HEK293 (cell line): ENCODE data around the gene NOXO1.

Experiments used
- BCL11A ChIP-seq: fragments of 450-650 bp; formaldehyde crosslinking; IDR thresholded peaks from 2 replicates; pipeline ENCODE4 v1.5.1; 2016; ENCODE audit warnings: low read depth, missing biosample characterization, missing genetic modification characterization
- HOXD13 ChIP-seq: sonication (generic); formaldehyde crosslinking; IDR thresholded peaks from 2 replicates; pipeline ENCODE4 v1.8.0; 2022; ENCODE audit warnings: missing genetic modification reagents, borderline replicate concordance
- SP7 ChIP-seq: fragments of 450-650 bp; formaldehyde crosslinking; IDR thresholded peaks from 2 replicates; pipeline ENCODE4 v1.5.1; 2016; ENCODE audit warnings: missing biosample characterization, missing genetic modification characterization
- TCF7L2 ChIP-seq: IDR thresholded peaks from 2 replicates; pipeline ENCODE4 v1.6.1; 2011; ENCODE audit warnings: low read depth, mild to moderate bottlenecking, inconsistent platforms, low read length, moderate library complexity, borderline replicate concordance
- ZFP69B ChIP-seq: fragments of 450-650 bp; formaldehyde crosslinking; IDR thresholded peaks from 2 replicates; pipeline ENCODE4 v1.5.1; 2016; ENCODE audit warnings: missing biosample characterization, missing genetic modification characterization
- ZNF138 ChIP-seq: fragments of 450-650 bp; formaldehyde crosslinking; IDR thresholded peaks from 2 replicates; pipeline ENCODE4 v1.5.1; 2016; ENCODE audit warnings: missing biosample characterization, missing genetic modification characterization, borderline replicate concordance
- ZNF16 ChIP-seq: fragments of 450-650 bp; formaldehyde crosslinking; IDR thresholded peaks from 2 replicates; pipeline ENCODE4 v1.5.1; 2016; ENCODE audit warnings: low read depth, missing biosample characterization, missing genetic modification characterization
- ZNF174 ChIP-seq: fragments of 450-650 bp; formaldehyde crosslinking; IDR thresholded peaks from 2 replicates; pipeline ENCODE4 v1.5.0; 2017; ENCODE audit warnings: missing biosample characterization, mild to moderate bottlenecking, missing genetic modification characterization
- ZNF175 ChIP-seq: fragments of 450-650 bp; formaldehyde crosslinking; IDR thresholded peaks from 2 replicates; pipeline ENCODE4 v1.5.1; 2016; ENCODE audit warnings: missing biosample characterization, missing genetic modification characterization
- ZNF24 ChIP-seq: fragments of 450-650 bp; formaldehyde crosslinking; IDR thresholded peaks from 2 replicates; pipeline ENCODE4 v1.5.1; 2016; ENCODE audit warnings: missing biosample characterization, missing genetic modification characterization
- ZNF335 ChIP-seq: fragments of 450-650 bp; formaldehyde crosslinking; conservative IDR thresholded peaks from 2 replicates; pipeline ENCODE4 v1.5.1; 2016; ENCODE audit warnings: missing biosample characterization, missing genetic modification characterization
- ZNF501 ChIP-seq: fragments of 450-650 bp; formaldehyde crosslinking; IDR thresholded peaks from 2 replicates; pipeline ENCODE4 v1.5.1; 2016; ENCODE audit warnings: missing biosample characterization, missing genetic modification characterization
- ZNF544 ChIP-seq: fragments of 450-650 bp; formaldehyde crosslinking; IDR thresholded peaks from 2 replicates; pipeline ENCODE4 v1.5.0; 2017; ENCODE audit warnings: missing biosample characterization, missing genetic modification characterization
- ZNF701 ChIP-seq: fragments of 450-650 bp; formaldehyde crosslinking; IDR thresholded peaks from 2 replicates; pipeline ENCODE4 v1.5.1; 2016; ENCODE audit warnings: missing biosample characterization, missing genetic modification characterization
- ZSCAN23 ChIP-seq: fragments of 450-650 bp; formaldehyde crosslinking; IDR thresholded peaks from 2 replicates; pipeline ENCODE4 v1.5.1; 2016; ENCODE audit warnings: missing biosample characterization, missing genetic modification characterization
- TF ChIP-seq, protein P1 (sequence below): fragments of 450-650 bp; formaldehyde crosslinking; IDR thresholded peaks from 2 replicates; pipeline ENCODE4 v1.5.1; 2017; ENCODE audit warnings: missing biosample characterization, missing genetic modification characterization
- TF ChIP-seq, protein P2 (sequence below): sonication (generic); formaldehyde crosslinking; IDR thresholded peaks from 2 replicates; pipeline ENCODE4 v1.8.1; 2022; ENCODE audit warnings: mild to moderate bottlenecking, moderate library complexity, missing genetic modification reagents
- TF ChIP-seq, protein P3 (sequence below): fragments of 450-650 bp; formaldehyde crosslinking; IDR thresholded peaks from 2 replicates; pipeline ENCODE4 v1.5.1; 2016; ENCODE audit warnings: missing biosample characterization, missing genetic modification characterization
- TF ChIP-seq, protein P4 (sequence below): fragments of 450-650 bp; formaldehyde crosslinking; IDR thresholded peaks from 2 replicates; pipeline ENCODE4 v1.5.1; 2017; ENCODE audit warnings: missing biosample characterization, missing genetic modification characterization
- TF ChIP-seq, protein P5 (sequence below): fragments of 450-650 bp; formaldehyde crosslinking; IDR thresholded peaks from 2 replicates; pipeline ENCODE4 v1.5.1; 2016; ENCODE audit warnings: missing biosample characterization, missing genetic modification characterization

The NOXO1 gene

DNA sequence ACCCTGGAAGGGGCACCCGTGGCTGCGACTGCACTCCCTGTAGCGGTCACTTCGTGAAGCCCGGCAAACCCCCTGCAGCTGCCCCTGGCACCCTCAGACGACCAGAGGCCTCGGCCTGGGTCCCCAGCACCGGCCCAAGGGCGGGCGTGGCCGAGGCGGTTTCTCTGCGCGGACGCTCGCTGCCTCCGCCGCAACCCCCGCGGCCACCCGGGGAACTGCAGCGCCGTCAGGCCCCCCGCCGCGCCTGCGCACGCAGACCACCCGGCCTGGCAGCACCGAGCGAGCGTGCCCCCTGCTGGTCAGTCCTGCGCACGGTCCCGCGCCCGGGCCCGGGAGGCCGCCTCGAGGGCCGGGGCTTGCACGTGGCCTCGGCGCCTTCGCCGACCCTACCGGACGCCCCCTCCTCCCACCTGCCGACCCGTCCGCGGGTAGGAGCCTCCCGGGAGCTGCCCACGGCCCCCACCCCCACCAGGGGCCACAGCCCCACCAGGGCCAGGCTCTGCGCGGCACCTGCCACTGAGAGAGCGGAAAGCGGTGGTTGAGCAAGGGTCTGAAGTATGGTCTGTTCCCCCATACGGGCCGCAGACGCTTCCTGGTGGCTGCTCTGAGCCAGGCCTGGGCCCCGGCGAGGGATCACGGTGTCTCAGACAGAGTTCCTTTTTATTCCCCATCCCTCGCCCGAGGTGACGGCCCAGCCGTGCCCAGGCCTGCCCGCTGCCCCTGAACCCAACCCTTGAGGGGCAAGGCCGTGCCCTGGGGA is 51.5 kb downstream of the NOXO1 start (continued):
- TF ChIP-seq ZNF24 (no peak), ZNF175 (no peak), ZNF335 (no peak), HOXD13 (CRISPR knock-in tag) (no peak), ZNF501 (no peak), ZNF701 (no peak), ZNF138 (tag by site-specific recombination) (no peak), ZNF16 (tag by site-specific recombination) (no peak), SP7 (no peak), ZSCAN23 (tag by site-specific recombination) (no peak), ZFP69B (tag by site-specific recombination) (no peak), TCF7L2 (no peak), ZNF174 (tag by site-specific recombination) (no peak), BCL11A (tag by site-specific recombination) (no peak), ZNF544 (tag by site-specific recombination) (no peak)
- TF ChIP-seq, protein P1, sequence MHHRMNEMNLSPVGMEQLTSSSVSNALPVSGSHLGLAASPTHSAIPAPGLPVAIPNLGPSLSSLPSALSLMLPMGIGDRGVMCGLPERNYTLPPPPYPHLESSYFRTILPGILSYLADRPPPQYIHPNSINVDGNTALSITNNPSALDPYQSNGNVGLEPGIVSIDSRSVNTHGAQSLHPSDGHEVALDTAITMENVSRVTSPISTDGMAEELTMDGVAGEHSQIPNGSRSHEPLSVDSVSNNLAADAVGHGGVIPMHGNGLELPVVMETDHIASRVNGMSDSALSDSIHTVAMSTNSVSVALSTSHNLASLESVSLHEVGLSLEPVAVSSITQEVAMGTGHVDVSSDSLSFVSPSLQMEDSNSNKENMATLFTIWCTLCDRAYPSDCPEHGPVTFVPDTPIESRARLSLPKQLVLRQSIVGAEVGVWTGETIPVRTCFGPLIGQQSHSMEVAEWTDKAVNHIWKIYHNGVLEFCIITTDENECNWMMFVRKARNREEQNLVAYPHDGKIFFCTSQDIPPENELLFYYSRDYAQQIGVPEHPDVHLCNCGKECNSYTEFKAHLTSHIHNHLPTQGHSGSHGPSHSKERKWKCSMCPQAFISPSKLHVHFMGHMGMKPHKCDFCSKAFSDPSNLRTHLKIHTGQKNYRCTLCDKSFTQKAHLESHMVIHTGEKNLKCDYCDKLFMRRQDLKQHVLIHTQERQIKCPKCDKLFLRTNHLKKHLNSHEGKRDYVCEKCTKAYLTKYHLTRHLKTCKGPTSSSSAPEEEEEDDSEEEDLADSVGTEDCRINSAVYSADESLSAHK (tag by site-specific recombination) = no peak
- TF ChIP-seq, protein P2, sequence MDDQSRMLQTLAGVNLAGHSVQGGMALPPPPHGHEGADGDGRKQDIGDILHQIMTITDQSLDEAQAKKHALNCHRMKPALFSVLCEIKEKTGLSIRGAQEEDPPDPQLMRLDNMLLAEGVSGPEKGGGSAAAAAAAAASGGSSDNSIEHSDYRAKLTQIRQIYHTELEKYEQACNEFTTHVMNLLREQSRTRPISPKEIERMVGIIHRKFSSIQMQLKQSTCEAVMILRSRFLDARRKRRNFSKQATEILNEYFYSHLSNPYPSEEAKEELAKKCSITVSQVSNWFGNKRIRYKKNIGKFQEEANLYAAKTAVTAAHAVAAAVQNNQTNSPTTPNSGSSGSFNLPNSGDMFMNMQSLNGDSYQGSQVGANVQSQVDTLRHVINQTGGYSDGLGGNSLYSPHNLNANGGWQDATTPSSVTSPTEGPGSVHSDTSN (CRISPR knock-in tag) = peak; percentile 95
- TF ChIP-seq, protein P3, sequence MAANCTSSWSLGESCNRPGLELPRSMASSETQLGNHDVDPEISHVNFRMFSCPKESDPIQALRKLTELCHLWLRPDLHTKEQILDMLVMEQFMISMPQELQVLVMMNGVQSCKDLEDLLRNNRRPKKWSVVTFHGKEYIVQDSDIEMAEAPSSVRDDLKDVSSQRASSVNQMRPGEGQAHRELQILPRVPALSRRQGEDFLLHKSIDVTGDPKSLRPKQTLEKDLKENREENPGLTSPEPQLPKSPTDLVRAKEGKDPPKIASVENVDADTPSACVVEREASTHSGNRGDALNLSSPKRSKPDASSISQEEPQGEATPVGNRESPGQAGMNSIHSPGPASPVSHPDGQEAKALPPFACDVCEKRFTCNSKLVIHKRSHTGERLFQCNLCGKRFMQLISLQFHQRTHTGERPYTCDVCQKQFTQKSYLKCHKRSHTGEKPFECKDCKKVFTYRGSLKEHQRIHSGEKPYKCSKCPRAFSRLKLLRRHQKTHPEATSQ (tag by site-specific recombination) = no peak; the same call in 1 of the 2 replicates
- TF ChIP-seq, protein P4, sequence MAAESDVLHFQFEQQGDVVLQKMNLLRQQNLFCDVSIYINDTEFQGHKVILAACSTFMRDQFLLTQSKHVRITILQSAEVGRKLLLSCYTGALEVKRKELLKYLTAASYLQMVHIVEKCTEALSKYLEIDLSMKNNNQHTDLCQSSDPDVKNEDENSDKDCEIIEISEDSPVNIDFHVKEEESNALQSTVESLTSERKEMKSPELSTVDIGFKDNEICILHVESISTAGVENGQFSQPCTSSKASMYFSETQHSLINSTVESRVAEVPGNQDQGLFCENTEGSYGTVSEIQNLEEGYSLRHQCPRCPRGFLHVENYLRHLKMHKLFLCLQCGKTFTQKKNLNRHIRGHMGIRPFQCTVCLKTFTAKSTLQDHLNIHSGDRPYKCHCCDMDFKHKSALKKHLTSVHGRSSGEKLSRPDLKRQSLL = peak; percentile 10; the same call in 1 of the 2 replicates
- TF ChIP-seq, protein P5, sequence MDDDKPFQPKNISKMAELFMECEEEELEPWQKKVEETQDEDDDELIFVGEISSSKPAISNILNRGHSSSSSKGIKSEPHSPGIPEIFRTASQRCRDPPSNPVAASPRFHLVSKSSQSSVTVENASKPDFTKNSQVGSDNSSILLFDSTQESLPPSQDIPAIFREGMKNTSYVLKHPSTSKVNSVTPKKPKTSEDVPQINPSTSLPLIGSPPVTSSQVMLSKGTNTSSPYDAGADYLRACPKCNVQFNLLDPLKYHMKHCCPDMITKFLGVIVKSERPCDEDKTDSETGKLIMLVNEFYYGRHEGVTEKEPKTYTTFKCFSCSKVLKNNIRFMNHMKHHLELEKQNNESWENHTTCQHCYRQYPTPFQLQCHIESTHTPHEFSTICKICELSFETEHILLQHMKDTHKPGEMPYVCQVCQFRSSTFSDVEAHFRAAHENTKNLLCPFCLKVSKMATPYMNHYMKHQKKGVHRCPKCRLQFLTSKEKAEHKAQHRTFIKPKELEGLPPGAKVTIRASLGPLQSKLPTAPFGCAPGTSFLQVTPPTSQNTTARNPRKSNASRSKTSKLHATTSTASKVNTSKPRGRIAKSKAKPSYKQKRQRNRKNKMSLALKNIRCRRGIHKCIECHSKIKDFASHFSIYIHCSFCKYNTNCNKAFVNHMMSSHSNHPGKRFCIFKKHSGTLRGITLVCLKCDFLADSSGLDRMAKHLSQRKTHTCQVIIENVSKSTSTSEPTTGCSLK = no peak
